RWPE2 (cell line): ENCODE results near the gene MYLK2.

Experiments
- ATAC-seq: fragments of 200-7000 bp; cut with Tn5 transposase; 3 replicates; pipeline ENCODE4 v1.9.1; 2021; ENCODE audit warnings: low read depth
- DNase-seq: peaks from one replicate; pipeline ENCODE4 v3.0.0-alpha.2; 2020; ENCODE audit warnings: low spot score
- H3K27ac ChIP-seq: fragments of 450-650 bp; 2 replicates; pipeline ENCODE4 v1.5.1; 2017; ENCODE audit warnings: mild to moderate bottlenecking; ENCODE audit not compliant: poor library complexity, severe bottlenecking
- H3K27me3 ChIP-seq: fragments of 250-450 bp; sonication (Bioruptor Pico); 2 replicates; pipeline ENCODE4 v1.5.1; 2021; ENCODE audit warnings: mild to moderate bottlenecking, moderate library complexity; ENCODE audit not compliant: insufficient read depth, poor library complexity, severe bottlenecking
- H3K36me3 ChIP-seq: fragments of 250-450 bp; sonication (Bioruptor Pico); 2 replicates; pipeline ENCODE4 v1.5.1; 2020; ENCODE audit warnings: low read depth, mild to moderate bottlenecking, moderate library complexity
- H3K4me1 ChIP-seq: fragments of 250-450 bp; sonication (Bioruptor Pico); 2 replicates; pipeline ENCODE4 v1.5.1; 2021; ENCODE audit warnings: mild to moderate bottlenecking, moderate library complexity; ENCODE audit not compliant: insufficient read depth, poor library complexity, severe bottlenecking
- H3K4me3 ChIP-seq: fragments of 250-450 bp; sonication (Bioruptor Pico); 2 replicates; pipeline ENCODE4 v1.5.1; 2021; ENCODE audit warnings: mild to moderate bottlenecking, moderate library complexity; ENCODE audit not compliant: severe bottlenecking
- H3K9me3 ChIP-seq: fragments of 250-450 bp; sonication (Bioruptor Pico); 2 replicates; pipeline ENCODE4 v1.5.1; 2021; ENCODE audit warnings: mild to moderate bottlenecking, moderate library complexity; ENCODE audit not compliant: severe bottlenecking
- CTCF ChIP-seq: fragments of 450-650 bp; IDR thresholded peaks from one replicate; pipeline ENCODE4 v1.5.1; 2017; ENCODE audit warnings: mild to moderate bottlenecking, moderate library complexity; ENCODE audit not compliant: poor library complexity, severe bottlenecking

The MYLK2 gene

DNA sequence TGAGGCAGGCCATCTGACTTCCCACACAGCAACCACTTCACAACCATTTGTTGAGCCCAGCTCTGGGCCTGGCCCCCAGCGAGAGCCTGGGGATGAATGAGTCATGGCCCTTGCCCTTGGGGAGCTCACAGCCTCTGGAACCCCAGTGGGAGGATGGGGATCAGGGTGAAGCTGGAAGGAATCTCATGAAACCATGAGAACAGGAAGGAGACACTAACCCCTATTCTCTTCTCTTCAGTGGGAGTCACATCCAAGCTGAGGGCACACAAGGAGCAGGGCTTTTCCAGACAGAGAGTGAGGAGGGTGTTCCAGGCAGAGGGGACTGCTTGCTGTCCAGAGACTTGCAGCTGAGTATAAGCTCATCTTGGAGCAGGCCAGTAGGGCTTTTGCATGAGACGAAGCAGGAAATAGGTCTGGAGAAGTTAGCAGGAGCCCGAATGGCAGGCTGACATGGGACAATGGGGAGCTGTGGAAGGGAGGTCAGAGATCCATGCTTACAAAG lies 18.8 kb downstream of the MYLK2 start:
- Histone ChIP-seq H3K9me3 (no peaks in the 10 kb centered on the region), H3K4me1 (peaks cover 43% of the 10 kb centered on the region), H3K27ac (peak overlapping the region; percentile 9), H3K4me3 (no peak overlapping the region), H3K36me3 (no peaks in the 10 kb centered on the region), H3K27me3 (no peaks in the 10 kb centered on the region)
- TF ChIP-seq CTCF, result no peak
- peak; percentile 82 for DNase-seq
- ATAC-seq, result peak; percentile 2; the same call in 2 of the 3 replicates

GRCh38 chr20:31838646-31839292 lies 19.6 kb downstream of the MYLK2 start:
- Histone ChIP-seq H3K9me3 (no peaks in the 10 kb centered on the region), H3K36me3 (no peaks in the 10 kb centered on the region), H3K4me1 (peaks cover 43% of the 10 kb centered on the region), H3K4me3 (no peak overlapping the region), H3K27ac (peak overlapping the region; percentile 9), H3K27me3 (no peaks in the 10 kb centered on the region)
- no peak for DNase-seq
- TF ChIP-seq CTCF, result no peak
- ATAC-seq, result no peak

DNA sequence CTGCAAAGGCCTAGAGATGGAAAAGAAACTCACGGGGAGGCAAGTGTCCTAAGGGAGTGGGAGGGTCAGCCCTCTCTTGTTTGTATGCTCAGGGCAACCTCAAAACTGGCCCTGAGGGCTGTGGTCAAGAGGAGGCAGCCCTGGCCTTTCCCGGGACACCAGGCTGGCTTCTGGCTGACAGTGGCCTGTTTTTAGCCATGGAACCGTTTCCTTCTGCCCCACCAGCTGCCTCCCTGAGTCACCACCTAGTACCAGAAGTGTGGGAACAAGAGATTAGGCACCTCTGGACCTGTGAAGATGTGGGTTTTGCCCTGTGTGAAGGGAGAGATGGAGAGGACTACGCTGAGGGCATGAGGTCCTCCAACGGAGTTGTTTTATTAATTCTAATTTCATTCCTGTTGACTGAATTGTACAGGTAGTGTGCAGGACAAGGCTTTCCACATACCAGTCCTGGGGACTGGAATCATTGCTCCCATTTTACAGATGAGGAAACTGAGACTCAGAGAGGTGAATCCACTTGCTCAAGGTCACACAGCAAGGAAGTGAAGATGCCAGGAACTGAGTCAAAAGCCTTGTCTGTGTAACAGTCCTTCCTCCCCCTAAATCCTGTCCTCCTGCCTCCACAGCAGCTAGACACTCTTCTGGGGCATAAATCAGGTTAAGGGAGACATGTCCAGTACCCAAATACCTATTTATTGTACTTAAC lies 20.8 kb downstream of the MYLK2 start:
- Histone ChIP-seq H3K36me3 (no peaks in the 10 kb centered on the region), H3K4me3 (no peak overlapping the region), H3K4me1 (peaks cover 43% of the 10 kb centered on the region), H3K27me3 (no peaks in the 10 kb centered on the region), H3K27ac (no peak overlapping the region), H3K9me3 (no peaks in the 10 kb centered on the region)
- TF ChIP-seq CTCF, result no peak
- ATAC-seq, result no peak
- no peak for DNase-seq

- no peaks in the 10 kb centered on the region for H3K27me3 ChIP-seq
- TF ChIP-seq CTCF, result no peak
- H3K4me1 ChIP-seq, result peaks cover 39% of the 10 kb centered on the region
- no peaks in the 10 kb centered on the region for H3K36me3 ChIP-seq
- DNase-seq (peak; percentile 81), ATAC-seq (no peak)
- H3K4me3 ChIP-seq, result no peak overlapping the region
- peak overlapping the region; percentile 36 for H3K27ac ChIP-seq
- no peaks in the 10 kb centered on the region for H3K9me3 ChIP-seq
Observed at GRCh38 chr20:31840906-31841816, 22.0 kb downstream of the MYLK2 start.
